K562 (cell line): ENCODE data around the gene PTPRM. TPM values are rescaled to one million over a fixed set of nuclear protein-coding genes. Genes with fewer than 3 reads are reported as not detected.

ENCODE experiments used
- ATAC-seq: fragments of 200-7000 bp; cut with Tn5 transposase; 3 replicates; pipeline ENCODE4 v1.9.1; 2020; ENCODE audit warnings: moderate library complexity
- BruUV-seq: library from RNA; stranded (reverse); fragments of 400-500 nt; replicated peaks from 2 replicates; lab custom pipeline; 2021; lab: Mats Ljungman, UMichigan
- CTCF ChIA-PET: fragments of 300-600 bp; formaldehyde crosslinking; extraction: SDS; loops from one replicate; lab custom pipeline; 2021; ENCODE audit warnings: low intra/inter-chr PET ratio; lab: Yijun Ruan, JAX
- POLR2A ChIA-PET: fragments of 300-600, 350-650 bp; sonication (Branson Sonifier 250); formaldehyde crosslinking; extraction: SDS; loops from one replicate; lab custom pipeline; 2021; ENCODE audit warnings: antibody characterized with exemption, inconsistent platforms; lab: Yijun Ruan, JAX
- DNase-seq, 4 experiments: peaks; one replicate each; pipeline versions ENCODE4 v3.0.0 to v3.0.0-alpha.2; 2011 to 2018; ENCODE audit warnings: low spot score in 3 of 4, mixed read lengths in 3 of 4; ENCODE audit errors: extremely low read depth in 1 of 4
- FAIRE-seq: peaks from 2 replicates; lab custom pipeline; 2011; peaks lifted over from hg19 to GRCh38; lab: Jason Lieb, UNC
- H2AFZ ChIP-seq: 2 replicates; pipeline ENCODE4 v1.6.0; 2011; ENCODE audit warnings: low read depth, low read length, control low read depth, inconsistent platforms
- H3K27ac ChIP-seq: fragments of 200-600 bp; 3 replicates; pipeline ENCODE4 v1.8.0; 2011; ENCODE audit warnings: low read depth, mild to moderate bottlenecking, control low read depth, inconsistent platforms, low read length, moderate library complexity, mixed read lengths; ENCODE audit errors: extremely low read depth
- H3K27me3 ChIP-seq, 2 experiments: fragments of 300-600 bp in 1 of 2; 2 replicates in 1 of 2; 3 replicates in 1 of 2; pipeline versions ENCODE4 v1.6.0 to v1.8.0; 2011; ENCODE audit warnings: inconsistent platforms in 2 of 2, low read length in 2 of 2, mild to moderate bottlenecking in 1 of 2, mixed read lengths in 1 of 2, moderate library complexity in 1 of 2; ENCODE audit not compliant: control insufficient read depth in 2 of 2, insufficient read depth in 2 of 2
- H3K36me3 ChIP-seq: fragments of 300-600 bp; 3 replicates; pipeline ENCODE4 v1.8.0; 2011; ENCODE audit warnings: mild to moderate bottlenecking, low read length, inconsistent platforms; ENCODE audit not compliant: control insufficient read depth, insufficient read depth
- H3K4me1 ChIP-seq, 2 experiments: fragments of 200-600 bp in 1 of 2; replicated peaks in 1 of 2; 2 replicates in 1 of 2; 3 replicates in 1 of 2; pipeline versions ENCODE4 v1.5.1 to v1.8.0; 2011; ENCODE audit warnings: inconsistent platforms in 2 of 2, low read length in 2 of 2, mild to moderate bottlenecking in 1 of 2, mixed read lengths in 1 of 2, moderate library complexity in 1 of 2; ENCODE audit not compliant: control insufficient read depth in 2 of 2, insufficient read depth in 2 of 2
- H3K4me2 ChIP-seq: 2 replicates; pipeline ENCODE4 v1.6.1; 2011; ENCODE audit warnings: low read length, control low read depth, inconsistent platforms, mixed read lengths; ENCODE audit not compliant: insufficient read depth
- H3K4me3 ChIP-seq: fragments of 200-600 bp; sonication (generic), shearing (Covaris generic); 2 replicates; pipeline ENCODE4 v1.5.1; 2016; ENCODE audit warnings: control low read depth, inconsistent platforms
- H3K79me2 ChIP-seq: fragments of 200-600 bp; 3 replicates; pipeline ENCODE4 v1.8.0; 2011; ENCODE audit warnings: low read length, inconsistent platforms; ENCODE audit not compliant: control insufficient read depth, insufficient read depth
- H3K9ac ChIP-seq, 2 experiments: 2 replicates each; pipeline versions ENCODE4 v1.6.0 to v1.6.1; 2011; ENCODE audit warnings: low read depth in 2 of 2, low read length in 2 of 2, control low read depth in 1 of 2, inconsistent platforms in 1 of 2, mild to moderate bottlenecking in 1 of 2, mixed read lengths in 1 of 2; ENCODE audit not compliant: insufficient read depth in 1 of 2
- H3K9me1 ChIP-seq: one replicate; pipeline ENCODE4 v1.6.0; 2011; ENCODE audit warnings: inconsistent platforms, mild to moderate bottlenecking, low read length, moderate library complexity; ENCODE audit not compliant: control insufficient read depth, insufficient read depth
- H3K9me3 ChIP-seq: replicated peaks from 2 replicates; pipeline ENCODE4 v1.5.1; 2011; ENCODE audit warnings: low read depth, low read length, inconsistent platforms; ENCODE audit not compliant: control insufficient read depth, insufficient read depth
- H4K20me1 ChIP-seq: replicated peaks from 2 replicates; pipeline ENCODE4 v1.6.1; 2011; ENCODE audit warnings: low read length, inconsistent platforms, mixed read lengths; ENCODE audit not compliant: control insufficient read depth, insufficient read depth
- C11orf30 ChIP-seq: fragments of 450-650 bp; IDR thresholded peaks from 2 replicates; pipeline ENCODE4 v1.6.1; 2016; ENCODE audit warnings: low read depth, mild to moderate bottlenecking
- ETV6 ChIP-seq, 3 experiments: fragments of 150-350 bp in 1 of 3; sonication (generic) in 1 of 3; formaldehyde crosslinking in 1 of 3; IDR thresholded peaks; 2 replicates each; pipeline versions ENCODE4 v1.6.1 to v1.8.0; 2014 to 2022; ENCODE audit warnings: borderline replicate concordance in 2 of 3, low read depth in 2 of 3, antibody characterized with exemption in 1 of 3, low read length in 1 of 3, mild to moderate bottlenecking in 1 of 3, missing genetic modification reagents in 1 of 3
- GABPB1 ChIP-seq: sonication (generic); formaldehyde crosslinking; IDR thresholded peaks from 2 replicates; pipeline ENCODE4 v1.8.0; 2022; ENCODE audit warnings: mild to moderate bottlenecking, missing genetic modification reagents
- MECOM ChIP-seq: fragments of 250-450 bp; sonication (Bioruptor Pico); IDR thresholded peaks from 2 replicates; pipeline ENCODE4 v1.8.0; 2022; ENCODE audit warnings: inconsistent platforms
- SMAD3 ChIP-seq: fragments of 450-650 bp; formaldehyde crosslinking; conservative IDR thresholded peaks from 2 replicates; pipeline ENCODE4 v1.4.0; 2020; ENCODE audit warnings: mild to moderate bottlenecking
- ZNF584 ChIP-seq: fragments of 200-800 bp; sonication (Bioruptor generic); IDR thresholded peaks from 2 replicates; pipeline ENCODE4 v1.6.1; 2016; ENCODE audit warnings: low read depth, mild to moderate bottlenecking, missing genetic modification characterization, missing compliant biosample characterization
- WGBS: fragments of 100-300 bp; shearing (Covaris generic); methylation state at CpG from one replicate; pipeline ENCODE4 v1.1.6; 2016; ENCODE audit warnings: low coverage, mixed read lengths; ENCODE audit not compliant: insufficient coverage; ENCODE audit errors: missing lambda C conversion rate; 5-methylcytosine and 5-hydroxymethylcytosine counted together
- in situ Hi-C: fragments of 300-500 bp; cut with MboI; formaldehyde crosslinking; loops from 4 replicates; pipeline ENCODE4 v1.15.0; 2018; ENCODE audit warnings: inconsistent platforms, mixed read lengths
- intact Hi-C: fragments of 100-400 bp; cut with micrococcal nuclease; formaldehyde crosslinking; loops from 2 replicates; pipeline ENCODE4 v1.14.2; 2022
- polyA plus RNA-seq, 8 experiments: library from polyadenylated mRNA; depleted of rRNA in 4 of 8; stranded (reverse) in 5 of 8; unstranded in 3 of 8; fragments of >200 nt; fragmentation: Nextera tagmentation in 2 of 8; fragmentation: Illumina TruSeq in 1 of 8; extraction: Ambion mirVana in 2 of 8; extraction: Trizol in 1 of 8; gene quantifications; 2 replicates each; pipeline versions ENCODE4 v1.2.1 to v1.2.3, GENCODE V29; 2011 to 2014; ENCODE audit warnings: inconsistent platforms in 1 of 8, missing spikeins in 1 of 8
- total RNA-seq, 7 experiments: library from RNA; depleted of rRNA in 6 of 7; stranded (reverse); fragments of >200 nt in 6 of 7; fragmentation: Illumina TruSeq in 2 of 7; extraction: Trizol in 2 of 7; gene quantifications; 2 replicates each; pipeline versions ENCODE4 v1.2.1 to v1.2.3, GENCODE V29; 2011 to 2021; ENCODE audit warnings: low replicate concordance in 1 of 7
- TF ChIP-seq, protein P1 (sequence below): sonication (generic); formaldehyde crosslinking; IDR thresholded peaks from 2 replicates; pipeline ENCODE4 v1.9.0; 2022; ENCODE audit warnings: mild to moderate bottlenecking, missing genetic modification reagents
- TF ChIP-seq, protein P2 (sequence below): sonication (generic); formaldehyde crosslinking; IDR thresholded peaks from 2 replicates; pipeline ENCODE4 v1.8.0; 2022; ENCODE audit warnings: missing genetic modification reagents, mild to moderate bottlenecking, borderline replicate concordance
- TF ChIP-seq, protein P3 (sequence below): sonication (generic); formaldehyde crosslinking; IDR thresholded peaks from 2 replicates; pipeline ENCODE4 v1.8.0; 2022; ENCODE audit warnings: mild to moderate bottlenecking, missing genetic modification reagents
- TF ChIP-seq, protein P4 (sequence below): fragments of 250-450 bp; sonication (Bioruptor Pico); IDR thresholded peaks from 2 replicates; pipeline ENCODE4 v1.8.0; 2022; ENCODE audit warnings: moderate library complexity, mild to moderate bottlenecking, inconsistent platforms
- TF ChIP-seq, protein P5 (sequence below): fragments of 450-650 bp; formaldehyde crosslinking; conservative IDR thresholded peaks from 2 replicates; pipeline ENCODE4 v1.4.0; 2022; ENCODE audit warnings: mild to moderate bottlenecking, missing genetic modification characterization

PTPRM gene
- total and polyA plus RNA-seq, 9 of the 15 experiments (the other 6 are each of a cell fraction or from before 2014, with no cell fraction given), result 0.03 to 0.16 (median 0.08) TPM; not detected in 3

DNA sequence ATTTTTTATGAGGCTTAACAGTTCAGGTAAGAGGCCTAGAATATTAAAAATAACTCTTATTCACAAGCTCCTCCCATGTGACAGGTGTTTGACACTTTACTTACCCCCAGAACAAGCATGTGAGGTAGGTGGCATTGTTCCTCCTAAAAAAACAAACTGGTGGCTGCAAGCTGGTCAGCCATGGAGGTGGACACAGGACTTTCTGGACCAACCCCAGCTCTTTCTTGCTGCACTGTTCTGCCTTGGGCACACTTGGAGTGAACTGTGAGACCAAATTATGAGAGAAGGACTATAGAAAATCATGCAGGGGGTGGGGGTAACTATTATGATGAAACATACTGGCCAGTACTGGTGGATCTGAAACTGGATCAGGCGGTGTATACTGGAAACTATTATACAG lies 56.6 kb downstream of the PTPRM start:
- Histone ChIP-seq H3K27ac (no peak overlapping the region), H3K9me1 (no peaks in the 10 kb centered on the region), H2AFZ (no peak overlapping the region), H3K79me2 (no peaks in the 10 kb centered on the region), H3K27me3 (peaks cover 0 to 5% of the 10 kb centered on the region in 2 experiments; a peak in 1 of 5 replicates), H3K4me1 (no peaks in the 10 kb centered on the region), H3K4me2 (no peak overlapping the region), H4K20me1 (no peaks in the 10 kb centered on the region), H3K4me3 (no peak overlapping the region), H3K9ac (no peak overlapping the region), H3K36me3 (no peaks in the 10 kb centered on the region), H3K9me3 (no peaks in the 10 kb centered on the region)
- WGBS, result 0% methylated on average over 1 of the region's 1 CpG
- FAIRE-seq (no peak), DNase-seq (no peak), ATAC-seq (no peak)
- CTCF ChIA-PET, result no interaction called here
- in situ Hi-C loops (no loop called here), intact Hi-C loops (no loop called here)
- POLR2A ChIA-PET, result no interaction called here
- BruUV-seq, result no TSS peak
- TF ChIP-seq, protein P1, sequence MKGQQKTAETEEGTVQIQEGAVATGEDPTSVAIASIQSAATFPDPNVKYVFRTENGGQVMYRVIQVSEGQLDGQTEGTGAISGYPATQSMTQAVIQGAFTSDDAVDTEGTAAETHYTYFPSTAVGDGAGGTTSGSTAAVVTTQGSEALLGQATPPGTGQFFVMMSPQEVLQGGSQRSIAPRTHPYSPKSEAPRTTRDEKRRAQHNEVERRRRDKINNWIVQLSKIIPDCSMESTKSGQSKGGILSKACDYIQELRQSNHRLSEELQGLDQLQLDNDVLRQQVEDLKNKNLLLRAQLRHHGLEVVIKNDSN (CRISPR knock-in tag), result no peak
- TF ChIP-seq, protein P2, sequence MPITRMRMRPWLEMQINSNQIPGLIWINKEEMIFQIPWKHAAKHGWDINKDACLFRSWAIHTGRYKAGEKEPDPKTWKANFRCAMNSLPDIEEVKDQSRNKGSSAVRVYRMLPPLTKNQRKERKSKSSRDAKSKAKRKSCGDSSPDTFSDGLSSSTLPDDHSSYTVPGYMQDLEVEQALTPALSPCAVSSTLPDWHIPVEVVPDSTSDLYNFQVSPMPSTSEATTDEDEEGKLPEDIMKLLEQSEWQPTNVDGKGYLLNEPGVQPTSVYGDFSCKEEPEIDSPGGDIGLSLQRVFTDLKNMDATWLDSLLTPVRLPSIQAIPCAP (CRISPR knock-in tag), result no peak
- no peak for TF ChIP-seq MECOM (CRISPR knock-in tag)
- TF ChIP-seq, protein P3, sequence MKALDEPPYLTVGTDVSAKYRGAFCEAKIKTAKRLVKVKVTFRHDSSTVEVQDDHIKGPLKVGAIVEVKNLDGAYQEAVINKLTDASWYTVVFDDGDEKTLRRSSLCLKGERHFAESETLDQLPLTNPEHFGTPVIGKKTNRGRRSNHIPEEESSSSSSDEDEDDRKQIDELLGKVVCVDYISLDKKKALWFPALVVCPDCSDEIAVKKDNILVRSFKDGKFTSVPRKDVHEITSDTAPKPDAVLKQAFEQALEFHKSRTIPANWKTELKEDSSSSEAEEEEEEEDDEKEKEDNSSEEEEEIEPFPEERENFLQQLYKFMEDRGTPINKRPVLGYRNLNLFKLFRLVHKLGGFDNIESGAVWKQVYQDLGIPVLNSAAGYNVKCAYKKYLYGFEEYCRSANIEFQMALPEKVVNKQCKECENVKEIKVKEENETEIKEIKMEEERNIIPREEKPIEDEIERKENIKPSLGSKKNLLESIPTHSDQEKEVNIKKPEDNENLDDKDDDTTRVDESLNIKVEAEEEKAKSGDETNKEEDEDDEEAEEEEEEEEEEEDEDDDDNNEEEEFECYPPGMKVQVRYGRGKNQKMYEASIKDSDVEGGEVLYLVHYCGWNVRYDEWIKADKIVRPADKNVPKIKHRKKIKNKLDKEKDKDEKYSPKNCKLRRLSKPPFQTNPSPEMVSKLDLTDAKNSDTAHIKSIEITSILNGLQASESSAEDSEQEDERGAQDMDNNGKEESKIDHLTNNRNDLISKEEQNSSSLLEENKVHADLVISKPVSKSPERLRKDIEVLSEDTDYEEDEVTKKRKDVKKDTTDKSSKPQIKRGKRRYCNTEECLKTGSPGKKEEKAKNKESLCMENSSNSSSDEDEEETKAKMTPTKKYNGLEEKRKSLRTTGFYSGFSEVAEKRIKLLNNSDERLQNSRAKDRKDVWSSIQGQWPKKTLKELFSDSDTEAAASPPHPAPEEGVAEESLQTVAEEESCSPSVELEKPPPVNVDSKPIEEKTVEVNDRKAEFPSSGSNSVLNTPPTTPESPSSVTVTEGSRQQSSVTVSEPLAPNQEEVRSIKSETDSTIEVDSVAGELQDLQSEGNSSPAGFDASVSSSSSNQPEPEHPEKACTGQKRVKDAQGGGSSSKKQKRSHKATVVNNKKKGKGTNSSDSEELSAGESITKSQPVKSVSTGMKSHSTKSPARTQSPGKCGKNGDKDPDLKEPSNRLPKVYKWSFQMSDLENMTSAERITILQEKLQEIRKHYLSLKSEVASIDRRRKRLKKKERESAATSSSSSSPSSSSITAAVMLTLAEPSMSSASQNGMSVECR (CRISPR knock-in tag), result no peak
- no peak for TF ChIP-seq C11orf30
- TF ChIP-seq GABPB1, result no peak
- TF ChIP-seq, protein P4, sequence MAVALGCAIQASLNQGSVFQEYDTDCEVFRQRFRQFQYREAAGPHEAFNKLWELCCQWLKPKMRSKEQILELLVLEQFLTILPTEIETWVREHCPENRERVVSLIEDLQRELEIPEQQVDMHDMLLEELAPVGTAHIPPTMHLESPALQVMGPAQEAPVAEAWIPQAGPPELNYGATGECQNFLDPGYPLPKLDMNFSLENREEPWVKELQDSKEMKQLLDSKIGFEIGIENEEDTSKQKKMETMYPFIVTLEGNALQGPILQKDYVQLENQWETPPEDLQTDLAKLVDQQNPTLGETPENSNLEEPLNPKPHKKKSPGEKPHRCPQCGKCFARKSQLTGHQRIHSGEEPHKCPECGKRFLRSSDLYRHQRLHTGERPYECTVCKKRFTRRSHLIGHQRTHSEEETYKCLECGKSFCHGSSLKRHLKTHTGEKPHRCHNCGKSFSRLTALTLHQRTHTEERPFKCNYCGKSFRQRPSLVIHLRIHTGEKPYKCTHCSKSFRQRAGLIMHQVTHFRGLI (CRISPR knock-in tag), result no peak
- TF ChIP-seq, protein P5, sequence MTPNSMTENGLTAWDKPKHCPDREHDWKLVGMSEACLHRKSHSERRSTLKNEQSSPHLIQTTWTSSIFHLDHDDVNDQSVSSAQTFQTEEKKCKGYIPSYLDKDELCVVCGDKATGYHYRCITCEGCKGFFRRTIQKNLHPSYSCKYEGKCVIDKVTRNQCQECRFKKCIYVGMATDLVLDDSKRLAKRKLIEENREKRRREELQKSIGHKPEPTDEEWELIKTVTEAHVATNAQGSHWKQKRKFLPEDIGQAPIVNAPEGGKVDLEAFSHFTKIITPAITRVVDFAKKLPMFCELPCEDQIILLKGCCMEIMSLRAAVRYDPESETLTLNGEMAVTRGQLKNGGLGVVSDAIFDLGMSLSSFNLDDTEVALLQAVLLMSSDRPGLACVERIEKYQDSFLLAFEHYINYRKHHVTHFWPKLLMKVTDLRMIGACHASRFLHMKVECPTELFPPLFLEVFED, result no peak
- TF ChIP-seq ZNF584 (CRISPR knock-in tag), result no peak
- no peak for TF ChIP-seq ETV6 (IDR thresholded peaks at IDR 0.05; ENCODE audit: borderline replicate concordance in 1 of 2, low read depth in 2 of 2, low read length in 1 of 2)
- no peak for TF ChIP-seq ETV6 (CRISPR knock-in tag; IDR thresholded peaks at IDR 0.05; ENCODE audit: borderline replicate concordance)
- no peak for TF ChIP-seq SMAD3
